Endometrial microvascular endothelial cells (primary cell): ENCODE measurements around the gene MAN2B2. TPM values are rescaled to one million over a fixed set of nuclear protein-coding genes. Genes with fewer than 3 reads are reported as not detected.
"Not testable (repeated sequence)": the region's sequence is repeated elsewhere in the genome, so short reads cannot be mapped to it uniquely, and the experiment has no call there.

ENCODE experiments used
- in situ Hi-C: cut with HindIII; loops from 2 replicates; pipeline ENCODE4 v1.10.0; 2017; ENCODE audit warnings: low sequenced_read_pairs, low pct_unique_long_range_greater_than_20kb; ENCODE audit errors: inconsistent ontology term
- total RNA-seq: library from RNA; depleted of rRNA; stranded (reverse); fragments of >200 nt; gene quantifications from one replicate; pipeline ENCODE4 v1.2.3, GENCODE V29; 2015; ENCODE audit errors: inconsistent ontology term

Gene MAN2B2
- total RNA-seq, 1 donor from 2014 or later, result 20.4 TPM

DNA sequence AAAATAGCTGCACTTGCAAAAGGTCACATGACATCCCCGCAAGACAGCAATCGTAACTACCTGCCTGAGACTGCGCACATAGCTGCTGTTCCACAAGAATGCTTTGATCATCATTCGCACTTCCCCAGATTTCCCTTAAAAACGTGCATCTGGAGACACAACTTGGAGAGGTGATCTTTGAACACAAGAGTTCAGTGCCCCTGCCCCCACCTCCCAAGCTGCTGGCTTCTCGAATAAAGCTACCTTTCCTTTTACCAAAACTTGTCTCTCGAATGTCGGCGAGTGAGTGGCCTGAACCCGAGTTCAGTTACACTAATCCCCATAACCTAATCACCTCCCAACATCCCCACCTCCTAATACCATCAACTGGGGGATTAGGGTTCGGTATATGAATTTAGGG, 51.1 kb downstream of the MAN2B2 start:
- in situ Hi-C loops, result no loop called here

DNA sequence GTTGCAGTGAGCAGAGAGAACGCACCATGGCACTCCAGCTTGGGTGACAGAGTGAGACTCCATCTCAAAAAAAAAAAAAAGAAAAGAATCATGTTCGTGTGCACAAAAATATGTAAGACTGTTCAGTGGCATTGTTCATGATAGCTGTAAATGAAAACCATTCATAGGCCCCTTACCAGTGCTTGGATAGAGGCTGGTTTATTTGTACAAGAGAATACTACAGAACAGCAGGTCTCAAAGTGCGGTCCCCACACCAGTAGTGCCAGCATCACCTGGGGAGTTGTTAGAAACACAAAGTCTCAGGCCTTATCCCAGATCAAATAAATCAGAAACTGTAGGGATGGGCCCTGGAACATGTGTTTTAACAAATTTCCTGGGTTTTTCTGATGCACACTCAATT, 52.8 kb downstream of the MAN2B2 start:
- in situ Hi-C loops, result no loop called here

DNA sequence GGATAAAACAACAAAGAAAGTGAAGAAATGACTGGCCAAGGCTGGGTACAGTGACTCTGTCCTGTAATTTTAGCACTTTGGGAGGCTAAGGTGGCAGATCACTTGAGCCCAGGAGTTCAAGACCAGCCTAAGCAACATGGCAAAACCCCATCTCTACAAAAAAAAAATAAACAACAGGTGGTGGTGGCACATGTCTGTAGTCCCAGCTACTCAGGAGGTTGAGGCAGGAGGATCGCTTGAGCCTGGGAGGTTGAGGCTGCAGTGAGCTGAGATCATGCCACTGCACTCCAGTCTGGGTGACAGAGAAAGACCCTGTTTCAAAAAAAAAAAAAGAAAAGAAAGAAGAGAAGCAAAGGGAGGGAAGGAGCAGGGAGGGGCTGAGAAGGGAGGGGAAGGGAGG, 53.5 kb downstream of the MAN2B2 start:
- in situ Hi-C loops, result not testable (repeated sequence)

DNA sequence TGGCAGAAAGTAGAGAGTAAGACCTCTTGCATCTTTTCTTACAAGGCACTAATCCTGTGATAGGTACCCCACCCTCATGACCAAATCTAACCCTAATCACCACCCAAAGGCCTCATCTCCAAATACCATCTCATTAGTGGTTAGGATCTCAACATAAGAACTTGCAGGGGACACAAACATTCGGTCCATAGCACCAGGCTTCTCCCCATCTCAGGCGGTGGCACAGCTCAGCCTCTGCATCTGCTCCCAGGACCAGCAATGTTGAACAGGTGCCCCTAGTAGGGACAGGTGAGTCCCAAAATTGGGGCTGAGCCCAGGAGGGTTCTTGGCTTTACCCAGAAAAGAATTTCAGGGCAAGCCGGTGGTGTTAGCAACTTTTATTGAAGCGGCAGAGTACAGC, 57.1 kb downstream of the MAN2B2 start:
- in situ Hi-C loops, result no loop called here

DNA sequence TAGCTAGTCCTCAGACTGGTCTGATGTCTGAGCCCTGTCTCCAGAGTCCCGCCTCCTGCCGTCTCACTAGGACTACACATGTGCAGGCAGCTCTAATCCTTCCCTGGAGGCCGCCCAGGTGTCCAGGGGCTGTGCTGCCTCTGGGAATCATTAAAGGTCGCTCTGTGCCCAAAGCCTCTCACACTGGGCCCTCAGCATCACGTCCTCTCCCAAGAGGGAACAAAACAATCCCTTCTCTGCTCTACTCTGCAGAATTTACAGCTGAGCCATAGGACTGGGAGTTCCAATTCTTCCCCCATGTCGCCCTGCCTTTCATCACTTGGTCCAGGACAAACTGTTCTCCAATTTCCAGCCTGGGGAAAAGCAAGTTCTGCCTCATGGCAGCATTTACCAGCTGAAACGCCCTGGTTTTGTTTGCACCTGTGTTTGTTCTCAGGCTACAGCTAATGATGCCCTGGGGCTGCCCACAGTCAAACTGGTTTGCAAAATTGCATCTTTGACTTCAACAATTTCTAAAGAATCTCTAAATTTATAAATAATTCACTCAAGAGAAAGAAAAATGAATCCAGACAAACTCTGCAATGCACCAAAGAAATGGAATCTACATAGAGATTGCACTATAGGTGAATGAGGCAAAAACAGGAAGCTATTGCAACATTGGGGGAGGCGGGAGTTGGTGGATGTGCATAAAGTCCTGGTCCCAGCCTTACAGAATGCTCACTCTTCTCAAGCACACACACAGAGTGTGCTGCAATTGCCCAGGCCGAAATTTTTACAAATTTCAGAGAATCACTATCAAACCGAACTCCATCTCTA, 58.3 kb downstream of the MAN2B2 start:
- in situ Hi-C loops, result no loop called here

DNA sequence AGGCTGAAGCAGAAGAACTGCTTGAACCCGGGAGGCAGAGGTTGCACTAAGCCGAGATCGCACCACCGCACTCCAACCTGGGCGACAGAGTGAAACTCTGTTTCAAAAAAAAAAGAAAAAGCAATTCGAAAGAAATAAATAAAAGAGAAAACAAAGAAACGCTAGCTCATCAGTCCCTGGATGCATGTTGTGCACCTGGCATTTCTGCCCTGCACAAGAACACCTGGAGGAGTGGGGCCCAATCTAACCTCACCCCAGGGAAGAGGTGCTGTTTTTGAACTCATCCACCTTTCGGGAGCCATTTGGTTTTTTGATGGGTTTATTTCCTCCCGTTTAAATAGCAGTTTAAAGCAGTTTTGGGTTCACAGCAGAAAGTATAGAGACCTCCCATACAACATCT, 59.8 kb downstream of the MAN2B2 start:
- in situ Hi-C loops, result no loop called here

DNA sequence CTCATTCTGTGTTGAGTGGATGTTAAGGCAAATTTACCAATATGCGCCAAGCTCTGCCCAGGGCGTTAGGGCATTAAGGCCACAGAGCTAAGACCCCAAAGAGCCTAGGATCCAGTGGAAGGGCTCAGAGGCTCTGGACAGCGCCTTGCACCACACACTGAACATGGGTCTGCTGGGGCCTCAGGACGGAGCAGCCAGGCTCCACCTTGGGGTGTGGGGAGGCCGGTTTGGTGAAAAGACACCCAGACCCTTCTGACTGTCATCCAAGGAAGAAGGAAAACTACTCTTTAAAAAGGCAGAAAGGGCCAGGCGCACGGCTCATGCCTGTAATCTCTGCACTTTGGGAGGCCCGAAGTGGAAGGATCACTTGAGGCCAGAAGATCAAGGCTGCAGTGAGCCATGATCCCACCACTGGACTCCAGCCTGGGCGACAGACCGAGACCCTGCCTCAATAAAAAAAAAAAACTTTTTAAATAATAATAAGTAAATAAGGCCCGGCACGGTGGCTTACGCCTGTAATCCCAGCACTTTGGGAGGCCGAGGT, 64.2 kb downstream of the MAN2B2 start:
- in situ Hi-C loops, result no loop called here

DNA sequence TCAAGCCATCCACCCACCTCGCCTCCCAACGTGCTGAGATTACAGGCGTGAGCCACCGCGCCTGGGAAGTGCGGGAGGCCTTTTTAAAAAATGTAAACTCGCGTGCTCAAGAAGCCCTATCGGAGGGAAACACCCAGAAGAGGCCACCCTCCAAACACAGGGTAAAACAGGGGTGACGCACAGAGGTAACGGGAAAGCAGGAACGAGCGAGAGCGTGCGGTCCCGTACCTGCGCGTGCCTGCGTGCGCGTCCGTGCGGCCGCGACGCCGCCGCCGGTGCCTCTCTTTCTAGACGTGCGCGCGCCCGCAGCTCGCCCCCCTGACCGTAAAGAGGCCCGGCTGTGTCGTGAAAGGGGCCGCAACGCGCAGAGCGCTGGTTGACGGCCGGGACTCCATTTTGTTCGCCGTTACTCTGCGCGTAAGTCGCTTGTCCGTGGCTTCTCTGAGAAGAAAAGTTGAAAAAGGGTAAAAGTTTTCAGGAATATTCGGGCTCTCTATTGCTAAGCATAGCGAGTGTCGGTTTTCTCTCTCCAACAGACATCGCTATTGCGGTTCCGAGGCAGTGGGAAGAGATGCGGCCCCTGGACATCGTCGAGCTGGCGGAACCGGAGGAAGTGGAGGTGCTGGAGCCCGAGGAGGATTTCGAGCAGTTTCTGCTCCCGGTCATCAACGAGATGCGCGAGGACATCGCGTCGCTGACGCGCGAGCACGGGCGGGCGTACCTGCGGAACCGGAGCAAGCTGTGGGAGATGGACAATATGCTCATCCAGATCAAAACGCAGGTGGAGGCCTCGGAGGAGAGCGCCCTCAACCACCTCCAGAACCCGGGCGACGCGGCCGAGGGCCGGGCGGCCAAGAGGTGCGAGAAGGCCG, 65.5 kb downstream of the MAN2B2 start, which contains the start of gene MRFAP1:
Gene MRFAP1 (plus strand): TSS at position 394 of the 872 bp plus-strand sequence. CDS start 178 bp downstream, at position 572.
- in situ Hi-C loops, result no loop called here

DNA sequence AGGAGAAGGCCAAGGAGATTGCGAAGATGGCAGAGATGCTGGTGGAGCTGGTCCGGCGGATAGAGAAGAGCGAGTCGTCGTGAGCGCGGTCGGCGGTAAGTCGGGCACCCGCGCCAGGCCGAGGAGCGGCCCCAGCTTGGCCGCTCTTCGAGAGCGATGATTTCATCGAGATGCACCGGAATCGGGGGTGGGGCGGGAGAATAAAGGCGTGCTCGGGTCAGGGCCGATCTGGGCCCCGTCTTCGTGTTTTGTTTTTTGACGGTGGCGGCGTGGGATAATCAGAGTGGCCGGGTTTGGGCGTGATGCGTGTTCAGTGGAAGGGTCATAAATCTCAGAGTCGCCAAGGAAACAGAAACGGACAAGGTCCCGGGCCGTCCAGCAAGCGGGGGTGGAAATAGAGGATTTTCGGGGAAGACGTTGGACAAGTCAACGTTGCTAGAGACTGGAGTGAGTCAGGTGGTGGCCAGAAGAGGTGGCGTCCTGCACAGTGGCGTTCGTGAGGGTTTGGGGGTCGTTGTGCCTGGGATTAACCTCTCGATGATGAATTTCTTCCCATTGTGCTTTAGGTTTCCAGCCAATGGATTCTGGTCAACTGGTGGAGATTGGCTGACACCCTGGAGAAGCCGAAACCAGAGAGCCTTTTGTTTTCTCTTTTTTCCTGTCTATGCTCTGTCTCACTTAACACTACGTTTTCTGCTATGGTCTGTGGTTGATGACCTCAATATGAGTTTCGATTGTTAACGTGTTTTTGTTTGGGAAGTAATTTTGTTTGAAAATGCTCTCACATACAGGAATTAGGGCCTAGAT, 66.4 kb downstream of the MAN2B2 start:
- in situ Hi-C loops, result no loop called here

DNA sequence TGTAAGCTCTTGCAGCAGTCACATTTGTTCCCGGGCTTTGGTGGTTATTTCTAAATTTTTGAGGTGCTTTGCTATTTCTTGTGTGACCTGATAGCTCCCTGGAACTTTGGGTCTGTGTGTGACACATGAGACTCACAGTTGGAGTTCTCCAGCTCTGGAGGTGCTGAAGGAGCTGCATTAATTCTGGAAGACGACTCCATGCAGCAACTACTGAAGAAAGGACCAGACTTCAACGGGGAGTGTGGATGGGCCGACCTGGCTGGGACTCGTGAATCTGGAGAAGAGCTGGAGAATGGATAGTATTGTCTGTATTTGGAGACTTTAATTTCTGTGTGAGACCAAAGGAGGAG, 67.0 kb downstream of the MAN2B2 start:
- in situ Hi-C loops, result no loop called here

DNA sequence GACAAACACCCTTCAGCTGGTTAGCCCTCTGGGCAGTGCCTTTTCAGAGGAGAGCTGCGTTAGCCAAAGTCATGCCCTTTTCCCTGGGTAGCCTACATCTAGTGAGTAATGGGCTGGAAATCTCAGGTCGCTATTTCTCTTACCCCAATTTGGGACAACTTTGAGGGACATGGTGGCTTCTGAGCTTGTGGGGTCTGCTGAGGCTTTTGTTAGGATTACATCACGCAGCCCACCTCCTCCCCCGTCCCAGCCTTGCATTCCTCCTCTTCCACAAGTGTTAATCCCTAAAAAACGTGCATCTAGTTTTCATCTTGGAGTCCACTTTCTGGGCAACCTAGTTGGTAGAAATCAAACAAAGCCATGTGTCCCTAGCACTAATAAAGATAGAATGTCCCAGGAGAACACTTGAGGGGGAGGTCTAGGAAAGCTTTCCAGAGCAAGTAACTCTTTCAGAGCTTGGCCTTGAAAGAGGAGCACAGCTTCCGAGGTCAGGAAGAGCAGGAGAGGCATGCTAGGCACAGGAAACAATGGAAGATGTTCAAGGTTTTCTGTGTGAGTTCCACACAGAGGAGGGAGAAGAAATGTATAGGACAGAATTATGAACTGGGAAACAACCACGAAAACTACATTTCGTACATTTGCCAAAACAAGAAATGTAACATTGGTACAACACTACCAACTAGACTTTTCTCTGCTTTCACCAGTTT, 68.3 kb downstream of the MAN2B2 start:
- in situ Hi-C loops, result no loop called here

DNA sequence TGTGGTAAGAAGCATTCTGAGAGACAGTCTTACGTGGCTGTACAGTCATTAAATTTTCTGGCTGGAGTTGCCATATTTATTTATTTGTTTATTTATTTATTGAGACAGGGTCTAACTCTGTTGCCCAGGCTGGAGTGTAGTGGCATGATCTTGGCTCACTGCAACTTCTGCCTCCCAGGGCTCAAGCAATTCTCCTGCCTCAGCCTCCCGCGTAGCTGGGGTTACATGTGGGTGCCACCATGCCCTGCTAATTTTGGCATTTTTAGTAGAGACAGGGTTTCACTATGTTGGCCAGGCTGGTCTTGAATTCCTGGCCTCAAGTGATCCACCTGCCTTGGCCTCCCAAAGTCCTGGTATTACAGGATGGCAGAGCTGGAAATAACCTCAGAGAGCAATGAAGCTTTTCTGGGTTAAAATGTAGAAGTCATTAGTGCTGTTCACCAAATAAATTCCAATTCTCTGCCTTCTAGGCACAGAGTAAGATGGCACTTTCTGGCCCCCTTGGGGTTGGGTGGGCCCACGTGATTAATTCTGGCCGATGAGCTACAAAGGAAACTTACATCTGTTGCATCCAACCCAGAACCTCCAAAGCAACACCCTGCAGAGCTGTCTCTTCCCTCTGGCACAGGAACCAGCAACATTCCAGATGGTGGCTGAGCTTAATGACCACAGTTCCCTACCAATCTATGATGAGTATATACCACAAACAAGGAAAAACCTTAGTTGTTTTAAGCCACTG, 70.0 kb downstream of the MAN2B2 start:
- in situ Hi-C loops, result no loop called here

DNA sequence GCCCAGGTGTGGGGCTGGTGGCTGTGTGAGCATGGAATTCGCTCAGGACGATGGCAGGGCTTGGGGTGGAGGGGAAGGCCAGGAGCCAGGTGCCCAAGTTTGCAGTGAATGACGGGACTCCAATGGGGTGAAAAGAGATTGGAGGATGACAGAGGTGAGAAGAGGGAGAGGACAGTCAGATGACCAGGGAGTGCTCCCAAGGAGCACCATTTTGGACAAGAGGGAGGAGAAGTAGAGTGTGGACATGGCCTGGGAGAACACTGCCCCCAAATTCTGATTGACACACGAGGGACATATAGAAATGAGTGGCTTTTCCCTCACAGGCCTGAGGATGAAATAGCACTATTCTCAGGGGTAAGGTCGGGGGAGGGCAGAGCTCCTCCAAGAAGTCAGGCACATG, 72.2 kb downstream of the MAN2B2 start:
- in situ Hi-C loops, result no loop called here

DNA sequence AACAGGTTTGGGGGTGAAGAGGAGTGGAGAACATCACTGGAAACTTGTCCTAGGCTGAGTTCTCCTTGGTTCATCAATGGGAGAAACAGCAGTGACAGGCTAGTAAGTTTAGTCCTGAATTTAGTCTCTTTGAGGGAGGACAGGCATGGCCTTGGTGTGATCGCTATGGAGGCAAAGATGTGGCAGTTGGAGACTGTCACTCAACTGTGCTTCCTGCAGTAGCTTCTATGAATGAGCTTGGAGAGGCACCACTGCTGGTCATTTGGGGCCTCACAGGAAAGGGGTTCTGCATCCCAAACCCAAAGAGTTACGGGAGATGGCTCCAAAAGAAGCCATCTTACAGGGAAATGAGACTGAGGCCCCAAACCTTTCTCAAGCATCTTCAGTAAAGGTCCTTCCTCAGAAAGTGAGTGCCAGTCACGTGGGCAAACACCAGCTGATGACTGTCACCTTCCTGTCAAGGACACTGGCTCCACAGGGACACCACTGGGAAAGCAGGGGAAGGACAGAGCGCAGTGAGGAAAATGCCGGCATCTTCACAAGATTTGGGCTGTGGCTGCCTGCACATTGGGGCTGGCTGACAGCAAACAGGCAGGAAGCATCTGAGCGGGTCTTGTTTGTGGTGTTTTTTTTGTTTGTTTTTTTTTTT, 72.7 kb downstream of the MAN2B2 start:
- in situ Hi-C loops, result no loop called here

DNA sequence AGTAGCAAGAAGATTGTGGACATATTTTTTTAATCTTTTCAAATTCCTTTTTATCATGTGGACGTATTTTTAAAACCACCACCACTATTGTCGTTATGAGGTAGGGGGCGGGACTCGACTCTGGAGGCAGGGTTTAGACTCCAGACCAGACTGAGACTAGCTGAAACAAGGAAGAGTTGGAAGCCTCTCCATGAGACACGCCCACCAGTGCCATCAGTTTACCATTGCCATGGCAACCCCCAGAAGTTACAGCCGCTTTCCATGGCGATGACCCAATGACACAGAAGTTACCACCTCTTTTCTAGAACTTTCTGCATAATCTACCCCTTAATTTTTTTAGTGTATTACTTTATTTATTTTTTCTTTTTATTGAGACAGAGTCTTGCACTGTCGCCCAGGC, 74.2 kb downstream of the MAN2B2 start:
- in situ Hi-C loops, result no loop called here

DNA sequence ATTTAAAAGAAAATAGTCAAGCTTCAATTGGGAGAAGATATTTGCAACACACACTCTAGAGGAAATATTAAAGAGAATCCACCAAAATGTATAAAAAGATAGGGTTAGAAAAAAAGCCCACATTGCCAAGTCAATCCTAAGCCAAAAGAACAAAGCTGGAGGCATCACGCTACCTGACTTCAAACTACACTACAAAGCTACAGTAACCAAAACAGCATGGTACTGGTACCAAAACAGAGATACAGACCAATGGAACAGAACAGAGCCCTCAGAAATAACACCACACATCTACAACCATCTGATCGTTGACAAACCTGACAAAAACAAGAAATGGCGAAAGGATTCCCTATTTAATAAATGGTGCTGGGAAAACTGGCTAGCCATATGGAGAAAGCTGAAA, 79.2 kb downstream of the MAN2B2 start:
- in situ Hi-C loops, result not testable (repeated sequence)

DNA sequence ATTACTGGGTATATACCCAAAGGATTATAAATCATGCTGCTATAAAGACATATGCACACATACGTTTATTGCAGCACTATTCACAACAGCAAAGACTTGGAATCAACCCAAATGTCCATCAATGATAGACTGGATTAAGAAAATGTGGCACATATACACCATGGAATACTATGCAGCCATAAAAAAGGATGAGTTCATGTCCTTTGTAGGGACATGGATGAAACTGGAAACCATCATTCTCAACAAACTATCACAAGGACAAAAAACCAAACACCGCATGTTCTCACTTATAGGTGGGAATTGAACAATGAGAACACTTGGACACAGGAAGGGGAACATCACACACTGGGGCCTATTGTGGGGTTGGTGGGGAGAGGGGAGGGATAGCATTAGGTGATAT, 80.3 kb downstream of the MAN2B2 start:
- in situ Hi-C loops, result not testable (repeated sequence)
